CD4-positive, alpha-beta T cell treated with Interleukin-15 for 1 hour (primary cell): ENCODE measurements around the gene GNAQ.
"Not testable (repeated sequence)": the region's sequence is repeated elsewhere in the genome, so short reads cannot be mapped to it uniquely, and the experiment has no call there.

Source experiments
- DNase-seq: peaks from one replicate; pipeline ENCODE4 v3.0.0-alpha.2; 2020

The GNAQ gene

GRCh38 chr9:77759391-77759790, 272.2 kb downstream of the GNAQ start:
- no peak for DNase-seq

DNA sequence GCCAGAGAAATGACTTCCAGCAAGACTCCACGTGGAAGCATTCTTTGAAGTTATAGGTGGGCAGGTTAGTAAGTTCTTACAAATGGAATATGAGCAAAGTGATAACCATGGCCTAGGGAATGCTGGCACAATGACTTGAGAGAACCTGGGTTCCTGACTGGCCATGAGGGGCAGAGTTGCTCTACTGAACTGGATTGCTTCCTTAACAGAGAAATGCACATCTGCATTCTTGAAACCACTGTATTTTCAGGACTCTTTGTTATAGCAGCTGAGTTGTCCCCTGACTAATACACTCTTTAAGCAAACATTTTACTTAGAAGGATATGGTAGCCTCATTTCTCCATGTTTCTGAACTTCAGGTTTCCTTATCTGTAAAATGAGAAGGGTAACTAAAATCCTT, 275.2 kb downstream of the GNAQ start:
- no peak for DNase-seq

DNA sequence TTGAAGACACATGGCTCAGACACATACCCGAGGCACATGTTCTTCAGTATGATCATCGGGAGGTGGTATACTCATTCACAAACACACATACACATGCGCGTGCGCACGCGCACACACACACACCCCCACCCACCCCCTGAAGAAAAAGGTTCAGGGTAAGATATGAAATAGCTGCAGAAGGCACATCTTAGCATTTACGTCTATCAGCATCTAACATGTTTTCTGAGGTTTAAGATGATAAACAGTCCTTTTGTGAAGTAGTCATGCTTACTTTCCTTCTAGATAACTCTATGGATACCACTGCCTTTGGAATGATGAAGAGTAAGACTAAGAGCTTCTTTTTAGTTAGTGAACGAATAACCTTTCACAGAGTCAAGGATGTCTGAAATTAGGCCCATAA, 278.4 kb downstream of the GNAQ start:
- DNase-seq = no peak

DNA sequence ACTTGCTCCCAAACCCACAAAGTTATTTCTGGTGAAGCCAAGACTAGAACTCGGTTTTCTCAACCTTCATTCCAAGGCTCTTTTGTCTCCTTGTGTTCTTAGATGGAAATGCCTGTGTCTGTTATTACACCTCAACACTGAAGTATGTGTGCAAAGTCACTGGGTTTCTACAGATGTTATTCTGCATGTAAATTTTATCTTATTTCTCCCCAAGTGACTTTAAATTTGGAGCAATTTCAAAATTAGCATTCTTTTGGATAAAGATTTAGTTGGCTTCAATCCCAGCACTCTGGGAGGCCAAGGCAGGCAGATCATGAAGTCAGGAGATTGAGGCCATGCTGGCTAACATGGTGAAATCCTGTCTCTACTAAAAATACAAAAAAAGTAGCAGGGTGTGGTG, 279.1 kb downstream of the GNAQ start:
- no peak for DNase-seq

DNA sequence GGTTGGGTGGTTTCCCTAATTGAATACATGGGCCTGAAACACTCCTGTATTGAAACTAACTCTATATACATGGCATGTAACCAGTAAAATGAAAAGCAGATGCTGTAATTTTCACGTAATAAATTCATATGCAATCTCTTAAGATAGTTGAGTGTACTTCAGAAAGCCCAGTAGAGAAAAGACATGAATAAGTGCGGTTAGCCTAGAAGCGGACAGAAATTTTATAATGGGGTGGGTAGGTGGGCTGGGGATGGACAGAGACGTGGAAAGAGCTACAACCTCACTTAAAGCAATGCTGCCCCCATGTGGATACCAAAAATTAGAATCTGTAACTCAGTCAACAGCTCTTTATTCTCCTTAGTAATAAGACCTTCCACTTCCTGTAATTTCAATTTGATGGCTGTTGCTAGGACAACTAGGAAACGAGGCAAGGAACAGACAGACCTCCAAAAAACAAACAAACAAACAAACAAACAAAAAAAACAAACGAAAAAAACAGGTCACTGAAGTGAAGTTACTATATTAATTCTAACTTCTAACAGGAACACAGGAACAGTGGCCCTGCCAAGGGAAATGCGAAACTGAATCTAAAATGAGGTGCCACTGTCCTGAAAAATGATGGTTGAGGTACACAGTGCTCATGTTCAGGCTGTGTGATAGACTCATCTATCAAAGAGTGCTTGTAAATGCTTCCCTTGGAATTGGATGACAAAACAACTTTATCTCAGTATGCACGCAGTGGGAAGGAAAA, 280.1 kb downstream of the GNAQ start:
- no peak for DNase-seq

DNA sequence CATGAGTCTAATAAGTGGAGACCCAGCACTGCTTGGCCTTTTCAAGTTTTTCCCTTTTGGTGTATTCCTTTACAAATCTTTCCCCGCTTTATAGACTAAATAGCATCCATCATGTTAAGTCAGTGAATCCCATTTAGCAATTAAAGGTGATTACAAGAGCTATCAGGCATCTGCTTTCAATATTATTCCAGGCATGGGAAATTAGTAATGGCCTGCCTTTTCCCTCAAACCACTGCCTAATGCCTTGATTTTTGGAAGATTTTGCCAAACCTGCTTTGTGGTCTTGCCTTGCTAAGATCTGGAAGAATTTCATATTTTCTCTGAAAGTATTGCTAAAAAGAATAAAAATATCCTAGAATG, 280.6 kb downstream of the GNAQ start:
- no peak for DNase-seq

- DNase-seq = no peak
Observed at GRCh38 chr9:77750284-77750683, 281.3 kb downstream of the GNAQ start.

DNA sequence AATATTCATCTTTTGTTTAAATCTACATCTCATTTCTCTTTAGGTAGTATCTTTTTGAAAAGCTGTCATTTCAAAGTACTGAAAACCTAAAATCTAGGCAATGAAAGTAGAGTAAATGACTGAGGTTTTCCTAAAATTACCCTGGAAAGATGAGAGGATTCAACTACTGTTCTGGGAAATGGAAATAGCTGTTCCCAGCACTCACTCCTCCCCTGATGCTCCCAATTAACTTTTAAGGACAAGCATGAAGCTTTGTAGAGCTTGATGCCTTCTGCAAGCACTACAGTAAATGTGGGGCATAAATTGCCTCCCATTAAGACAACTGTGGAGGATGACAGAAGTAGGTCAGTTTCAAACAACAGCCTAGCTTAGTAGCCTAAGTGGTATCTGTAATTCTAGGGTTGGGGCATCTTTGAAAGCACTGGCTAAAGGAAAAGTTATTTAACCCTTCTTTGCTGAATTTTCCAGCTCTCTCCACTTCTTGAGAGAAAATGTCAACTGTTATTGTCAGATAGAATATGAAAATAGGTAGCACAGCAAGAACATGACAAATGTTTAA, 283.3 kb downstream of the GNAQ start:
- no peak for DNase-seq

GRCh38 chr9:77747163-77747562, 284.4 kb downstream of the GNAQ start:
- no peak for DNase-seq

DNA sequence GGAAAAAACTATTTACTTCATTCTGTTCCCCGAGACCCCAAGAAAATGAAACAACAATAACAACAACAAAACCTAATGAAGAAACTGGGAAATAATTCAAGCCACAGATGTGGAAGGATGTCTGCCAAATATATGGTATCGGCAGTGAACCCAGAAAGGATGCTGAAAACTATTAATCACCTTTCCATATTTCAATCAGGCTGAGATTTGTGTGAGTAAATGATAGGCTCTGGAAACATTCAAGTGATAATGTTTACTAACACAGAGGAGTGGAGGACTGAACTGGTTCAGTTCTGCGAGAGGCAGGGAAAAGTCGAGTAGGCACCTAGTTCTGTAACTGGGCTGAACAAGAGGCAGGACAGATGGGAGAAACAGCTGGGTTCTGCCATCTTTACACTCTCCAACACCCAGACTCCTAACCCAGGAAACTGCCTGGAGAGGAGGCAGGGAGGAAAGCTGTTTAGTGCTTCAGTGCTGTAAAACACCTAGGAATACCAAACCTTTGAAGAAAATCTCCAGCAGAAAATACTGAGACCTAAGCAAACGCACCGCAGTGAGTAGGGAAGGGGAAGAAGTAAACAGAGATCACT, 286.7 kb downstream of the GNAQ start:
- no peak for DNase-seq

GRCh38 chr9:77743386-77743785, 288.2 kb downstream of the GNAQ start:
- no peak for DNase-seq

DNA sequence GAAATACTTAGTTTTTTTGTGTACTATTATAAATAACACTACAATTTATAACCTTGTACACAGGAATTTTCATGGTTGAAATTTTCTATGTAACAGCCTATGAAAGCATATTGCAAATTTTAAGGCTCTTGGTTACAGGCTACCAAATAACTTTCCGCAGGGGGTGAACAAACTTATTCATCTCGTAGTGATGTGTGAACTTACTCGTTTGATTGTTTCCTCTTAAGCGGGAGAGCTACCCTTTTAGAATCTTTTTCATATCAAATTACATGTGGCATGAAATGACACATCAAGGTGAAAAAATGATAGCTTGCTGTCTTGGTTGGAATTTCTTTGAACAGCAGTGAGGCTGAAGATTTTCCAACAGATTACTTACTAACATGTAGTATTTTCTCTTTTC, 292.7 kb downstream of the GNAQ start:
- DNase-seq = no peak

DNA sequence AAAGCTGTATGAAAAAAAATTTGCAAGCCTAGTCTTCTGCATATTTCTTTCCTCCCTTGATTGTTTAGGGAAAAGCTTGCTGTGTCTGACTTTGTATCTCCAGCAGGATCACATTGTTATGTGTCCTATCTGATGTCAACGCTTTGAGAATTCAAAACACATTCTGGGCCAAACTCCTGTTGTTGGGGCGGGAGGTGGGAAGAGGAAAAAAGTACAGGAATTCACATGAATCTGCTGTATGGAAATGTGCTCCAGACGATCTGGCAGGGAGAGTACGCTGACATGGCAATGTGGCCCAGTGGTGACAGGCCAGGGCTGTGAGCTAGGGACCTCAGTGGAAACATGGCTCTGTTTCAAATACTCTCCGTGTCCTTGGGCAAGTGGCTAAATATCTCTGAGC, 296.1 kb downstream of the GNAQ start:
- DNase-seq = no peak

DNA sequence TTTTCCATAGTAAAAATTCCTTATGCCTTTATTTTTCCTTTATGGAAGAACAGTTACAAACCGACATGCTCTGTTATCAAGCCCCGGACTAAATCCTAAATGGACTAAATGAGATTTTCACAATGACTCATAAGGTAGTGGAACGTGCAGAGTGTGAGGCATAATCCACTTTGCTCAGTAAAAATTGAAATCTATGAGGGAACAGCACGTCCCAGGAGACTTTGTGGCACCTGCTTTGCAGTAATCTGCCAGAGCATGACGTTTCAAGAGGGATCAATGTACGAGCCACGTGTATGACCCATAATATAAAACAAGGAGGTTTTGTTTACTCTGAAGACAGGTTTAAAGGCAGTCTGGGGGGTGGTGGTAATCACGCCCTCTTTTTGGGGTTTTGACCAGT, 299.7 kb downstream of the GNAQ start:
- no peak for DNase-seq

DNA sequence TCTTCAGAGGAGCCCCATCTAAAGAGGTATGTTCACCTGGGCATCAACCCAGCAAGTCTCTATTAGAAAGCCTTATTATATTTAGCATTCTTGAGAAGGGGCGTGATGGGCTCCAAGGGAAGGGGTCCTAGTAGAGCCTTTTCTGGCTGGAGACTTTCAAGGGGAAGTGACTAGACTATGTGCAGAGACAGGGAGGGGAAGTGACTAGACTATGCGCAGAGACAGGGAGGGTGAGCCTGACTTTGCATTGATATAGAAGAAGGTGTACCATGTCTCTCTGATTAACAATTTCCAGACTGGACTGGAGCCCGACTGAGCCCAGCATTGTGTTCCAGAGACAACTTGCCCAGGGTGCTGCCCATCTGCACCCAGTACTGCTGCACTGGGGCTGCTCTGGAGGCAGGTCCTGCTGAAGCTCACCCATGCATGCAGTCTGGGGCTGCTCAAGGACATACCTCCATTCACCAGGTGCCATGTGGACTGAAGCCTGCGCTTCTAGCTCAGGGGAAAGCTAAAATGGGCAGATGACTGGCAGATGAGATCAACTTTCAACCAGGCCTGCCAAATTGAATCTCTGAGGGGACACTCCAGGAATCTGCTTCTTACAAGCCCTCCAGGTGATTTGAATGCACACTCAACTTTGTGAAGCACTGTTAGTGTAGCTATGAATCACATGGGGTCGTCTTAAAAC, 300.5 kb downstream of the GNAQ start:
- no peak for DNase-seq

GRCh38 chr9:77729177-77729576, 302.4 kb downstream of the GNAQ start:
- no peak for DNase-seq

GRCh38 chr9:77726814-77727213, 304.8 kb downstream of the GNAQ start:
- no peak for DNase-seq

DNA sequence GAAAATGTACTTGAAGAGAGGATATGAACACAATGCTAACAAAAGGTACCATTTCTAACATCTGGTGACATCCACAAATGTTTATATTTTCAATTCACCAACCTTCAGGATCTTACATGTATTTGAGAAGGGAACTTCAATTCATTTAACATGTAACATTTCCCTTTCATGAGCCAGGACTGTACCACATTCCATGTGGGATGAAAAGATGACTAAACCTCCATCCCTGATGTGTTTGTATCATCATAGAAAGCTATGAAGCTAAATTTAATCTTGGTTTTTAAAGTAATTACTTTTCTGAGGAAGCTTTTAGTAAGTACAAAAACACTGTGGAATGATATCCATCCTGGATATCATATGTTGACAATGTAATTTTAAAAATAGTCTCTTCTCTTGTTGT, 305.3 kb downstream of the GNAQ start:
- DNase-seq = no peak

- no peak for DNase-seq
Observed at GRCh38 chr9:77725820-77726219, 305.8 kb downstream of the GNAQ start.

- no peak for DNase-seq
Observed at GRCh38 chr9:77725046-77725694, 306.4 kb downstream of the GNAQ start.

- DNase-seq = not testable (repeated sequence)
Observed at GRCh38 chr9:77721156-77721555, 310.5 kb downstream of the GNAQ start.

DNA sequence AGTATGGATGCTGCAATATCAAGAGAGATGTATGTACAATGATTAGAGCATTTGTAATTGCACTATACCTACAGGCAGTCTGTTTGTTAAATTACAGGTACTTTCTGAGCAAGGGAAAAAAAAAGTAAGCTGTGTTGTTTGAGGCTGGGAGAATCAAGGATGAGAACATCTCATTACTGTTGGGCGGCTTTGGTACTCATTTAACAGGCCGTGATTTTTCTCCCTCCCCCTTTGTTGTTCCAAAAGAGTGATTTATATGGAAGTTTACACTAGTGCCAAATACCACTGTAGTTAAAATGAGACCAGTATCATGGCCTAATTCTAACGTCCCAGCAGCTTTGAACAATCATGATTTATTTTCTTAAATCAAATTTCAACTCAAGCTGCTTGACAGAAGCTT, 312.3 kb downstream of the GNAQ start:
- DNase-seq = no peak

DNA sequence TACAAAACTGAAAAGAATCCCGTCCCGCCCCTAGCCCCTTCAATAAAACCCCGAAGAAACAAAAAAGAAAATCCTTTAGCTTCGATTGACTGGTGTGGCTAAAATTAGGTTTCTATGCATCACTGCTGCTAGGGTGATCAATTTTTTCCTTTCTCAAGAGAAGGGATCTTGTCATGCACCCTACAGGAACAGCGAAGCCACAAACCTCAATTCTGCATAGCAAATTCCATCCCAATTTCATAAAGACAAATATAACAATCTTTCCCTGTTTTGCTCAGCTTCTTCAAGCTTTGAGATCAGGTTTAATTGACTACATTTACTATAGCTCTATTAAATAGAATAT, 313.3 kb downstream of the GNAQ start:
- DNase-seq = not testable (repeated sequence)
